ENCODE data around the gene POLK. TPM values are rescaled to one million over a fixed set of nuclear protein-coding genes. Genes with fewer than 3 reads are reported as not detected.

POLK gene
- total RNA-seq, 6 experiments from 2014 or later: 11.5 to 16.3 (median 14.1) TPM

GRCh38 chr5:75639535-75640311 lies 128.0 kb downstream of the POLK start:
- Histone ChIP-seq H3K27me3 (no peaks in the 10 kb centered on the region), H3K27ac (no peak overlapping the region), H3K9me3 (no peaks in the 10 kb centered on the region), H3K4me3 (no peak overlapping the region), H3K4me1 (no peaks in the 10 kb centered on the region), H3K36me3 (no peaks in the 10 kb centered on the region)
- ATAC-seq (no peak), DNase-seq (no peak)
- TF ChIP-seq CTCF (IDR thresholded peaks at IDR 0.05) (no peak), POLR2A (IDR thresholded peaks at IDR 0.05) (no peak)
- WGBS (ENCODE audit: insufficient coverage, low coverage, low lambda C conversion rate, missing lambda C conversion rate): 48% methylated on average over 2 of the region's 3 CpGs
- intact Hi-C loops (cut with DNase I): no loop called here

GRCh38 chr5:75640395-75640794 lies 128.7 kb downstream of the POLK start:
- intact Hi-C loops (cut with DNase I): no loop called here
- no peak for ATAC-seq

GRCh38 chr5:75640826-75641225 lies 129.1 kb downstream of the POLK start:
- no peak for DNase-seq
- H3K4me3 ChIP-seq: no peak overlapping the region
- TF ChIP-seq POLR2A (IDR thresholded peaks at IDR 0.05) (no peak), CTCF (IDR thresholded peaks at IDR 0.05) (no peak)
- no peak for ATAC-seq
- H3K36me3 ChIP-seq: no peaks in the 10 kb centered on the region
- intact Hi-C loops (cut with DNase I): no loop called here
- no peaks in the 10 kb centered on the region for H3K27me3 ChIP-seq
- H3K9me3 ChIP-seq: no peaks in the 10 kb centered on the region
- WGBS (ENCODE audit: insufficient coverage, low coverage, low lambda C conversion rate, missing lambda C conversion rate): 82% methylated on average over 2 of the region's 2 CpGs
- no peaks in the 10 kb centered on the region for H3K4me1 ChIP-seq
- H3K27ac ChIP-seq: no peak overlapping the region

More at GRCh38 chr5:75640395-75640794, 128.7 kb downstream of the POLK start:
- no peaks in the 10 kb centered on the region for H3K9me3 ChIP-seq
- H3K4me3 ChIP-seq: no peak overlapping the region
- H3K27ac ChIP-seq: no peak overlapping the region
- TF ChIP-seq POLR2A (IDR thresholded peaks at IDR 0.05) (no peak), CTCF (IDR thresholded peaks at IDR 0.05) (no peak)
- DNase-seq: no peak
- no peaks in the 10 kb centered on the region for H3K4me1 ChIP-seq
- H3K36me3 ChIP-seq: no peaks in the 10 kb centered on the region
- no peaks in the 10 kb centered on the region for H3K27me3 ChIP-seq

GRCh38 chr5:75648712-75649111 lies 137.0 kb downstream of the POLK start:
- DNase-seq: no peak
- ATAC-seq: peak in 3 of 4 donors; percentile 46 to 63 (median 56)
- intact Hi-C loops (cut with DNase I): no loop called here
- no peaks in the 10 kb centered on the region for H3K27me3 ChIP-seq
- H3K9me3 ChIP-seq: no peaks in the 10 kb centered on the region
- H3K4me1 ChIP-seq: no peaks in the 10 kb centered on the region
- no peak overlapping the region for H3K27ac ChIP-seq
- no peak overlapping the region for H3K4me3 ChIP-seq
- no peaks in the 10 kb centered on the region for H3K36me3 ChIP-seq
- 33% methylated on average over 2 of the region's 2 CpGs for WGBS (ENCODE audit: insufficient coverage, low coverage, low lambda C conversion rate, missing lambda C conversion rate)
- TF ChIP-seq CTCF (IDR thresholded peaks at IDR 0.05): no peak
- no peak for TF ChIP-seq POLR2A (IDR thresholded peaks at IDR 0.05)

Small RNA genes within 50 kb of the gene (small RNA-seq; reads per million reads assigned to genes)
- gene RNU7-175P: 0 reads per million in 2 experiments

Other genes with a start within 250 kb of the POLK start
- gene HMGCR, start 174.7 kb upstream of the POLK start, total RNA-seq: 10 to 100 TPM in 5 of 6 experiments, 1 to 10 TPM in 1; 9.6 to 89.6 (median 22.2) TPM
- gene CERT1, start 262 bp upstream of the POLK start, total RNA-seq: 10 to 100 TPM; 14.6 to 25.5 (median 19.7) TPM
- under 1 TPM in 2 of 6 experiments, not detected in 4; 0.17 to 0.26 TPM for gene ANKDD1B, start 99.6 kb downstream of the POLK start, total RNA-seq
- 10 to 100 TPM in 1 of 6 experiments, 1 to 10 TPM in 5; 1.8 to 10.0 (median 2.8) TPM for gene POC5, start 205.5 kb downstream of the POLK start, total RNA-seq